ENCODE results near the gene LCN10. TPM values are rescaled to one million over a fixed set of nuclear protein-coding genes. Genes with fewer than 3 reads are reported as not detected.
"Not testable (repeated sequence)": the region's sequence is repeated elsewhere in the genome, so short reads cannot be mapped to it uniquely, and the experiment has no call there.

Gene LCN10
- total RNA-seq (2014; rRNA removed; shearing (Covaris generic)), result not detected in 2 replicates

- no peak for DNase-seq (ENCODE audit: low read depth)
Observed at GRCh38 chr9:136742591-136743391, at the start of gene LCN10. Gene LCN10, minus strand, starts transcription at chr9:136742940. Its CDS starts 37 bp downstream, at chr9:136742903.

- DNase-seq (ENCODE audit: low read depth), result peak; percentile 56
Observed at GRCh38 chr9:136791516-136792276, 49.0 kb upstream of the LCN10 start.

- peak; percentile 100 for DNase-seq (ENCODE audit: low read depth)
Observed at GRCh38 chr9:136790640-136791515, 48.1 kb upstream of the LCN10 start, which contains the start of gene TMEM141. Gene TMEM141, plus strand, starts transcription at chr9:136791344. Its CDS starts 27 bp downstream, at chr9:136791371.

GRCh38 chr9:136789523-136789937 lies 46.8 kb upstream of the LCN10 start:
- no peak for DNase-seq (ENCODE audit: low read depth)

- not testable (repeated sequence) for DNase-seq (ENCODE audit: low read depth)
Observed at GRCh38 chr9:136788644-136789522, 46.1 kb upstream of the LCN10 start.

- peak; percentile 78 for DNase-seq (ENCODE audit: low read depth)
Observed at GRCh38 chr9:136787690-136788400, 45.1 kb upstream of the LCN10 start.

- not testable (repeated sequence) for DNase-seq (ENCODE audit: low read depth)
Observed at GRCh38 chr9:136786983-136787382, 44.2 kb upstream of the LCN10 start.

GRCh38 chr9:136786451-136786850 lies 43.7 kb upstream of the LCN10 start:
- no peak for DNase-seq (ENCODE audit: low read depth)

GRCh38 chr9:136785565-136786355 lies 43.0 kb upstream of the LCN10 start:
- not testable (repeated sequence) for DNase-seq (ENCODE audit: low read depth)

- no peak for DNase-seq (ENCODE audit: low read depth)
Observed at GRCh38 chr9:136784997-136785361, 42.2 kb upstream of the LCN10 start.

- no peak for DNase-seq (ENCODE audit: low read depth)
Observed at GRCh38 chr9:136784249-136784996, 41.7 kb upstream of the LCN10 start.

- no peak for DNase-seq (ENCODE audit: low read depth)
Observed at GRCh38 chr9:136782452-136782851, 39.7 kb upstream of the LCN10 start.

- DNase-seq (ENCODE audit: low read depth), result no peak
Observed at GRCh38 chr9:136779808-136780207, 37.1 kb upstream of the LCN10 start.

- no peak for DNase-seq (ENCODE audit: low read depth)
Observed at GRCh38 chr9:136777359-136777758, 34.6 kb upstream of the LCN10 start.

GRCh38 chr9:136776947-136777346 lies 34.2 kb upstream of the LCN10 start:
- no peak for DNase-seq (ENCODE audit: low read depth)

- no peak for DNase-seq (ENCODE audit: low read depth)
Observed at GRCh38 chr9:136775191-136775590, 32.5 kb upstream of the LCN10 start.

GRCh38 chr9:136774416-136775045 lies 31.8 kb upstream of the LCN10 start:
- DNase-seq (ENCODE audit: low read depth), result no peak
